ENCODE data around the gene PODXL.

DNA sequence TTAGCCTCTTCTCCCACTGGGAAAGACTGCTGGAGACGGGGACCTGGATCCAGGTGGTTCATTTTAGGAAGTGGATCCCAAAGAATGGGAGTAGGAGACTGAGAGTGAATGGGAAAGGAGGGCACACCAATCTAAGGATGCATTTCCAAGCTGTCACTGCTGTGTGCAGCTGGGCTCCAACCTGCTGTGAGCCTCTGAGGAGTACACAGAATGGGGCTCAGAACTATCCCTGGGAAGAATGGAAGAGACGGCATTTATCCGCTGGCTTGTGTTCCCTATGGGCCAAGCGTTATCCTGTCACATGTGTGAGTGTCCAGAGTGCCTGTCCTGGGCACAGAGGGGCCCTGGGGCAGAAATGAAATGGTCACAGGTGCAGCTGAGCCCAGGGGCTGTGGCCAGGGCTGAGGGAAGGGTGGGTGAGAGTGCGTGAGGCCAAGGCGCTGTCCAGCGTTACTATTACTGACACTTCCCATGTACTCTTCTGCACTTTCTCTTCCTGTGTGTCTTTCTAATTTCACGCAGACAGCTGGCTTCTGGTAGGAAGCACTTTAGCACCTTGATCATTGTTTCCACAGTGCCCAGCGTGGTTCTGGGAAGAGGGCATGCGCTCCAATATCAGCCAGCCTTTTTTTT is 35.4 kb upstream of the PODXL start:
- TF ChIP-seq, protein P1, sequence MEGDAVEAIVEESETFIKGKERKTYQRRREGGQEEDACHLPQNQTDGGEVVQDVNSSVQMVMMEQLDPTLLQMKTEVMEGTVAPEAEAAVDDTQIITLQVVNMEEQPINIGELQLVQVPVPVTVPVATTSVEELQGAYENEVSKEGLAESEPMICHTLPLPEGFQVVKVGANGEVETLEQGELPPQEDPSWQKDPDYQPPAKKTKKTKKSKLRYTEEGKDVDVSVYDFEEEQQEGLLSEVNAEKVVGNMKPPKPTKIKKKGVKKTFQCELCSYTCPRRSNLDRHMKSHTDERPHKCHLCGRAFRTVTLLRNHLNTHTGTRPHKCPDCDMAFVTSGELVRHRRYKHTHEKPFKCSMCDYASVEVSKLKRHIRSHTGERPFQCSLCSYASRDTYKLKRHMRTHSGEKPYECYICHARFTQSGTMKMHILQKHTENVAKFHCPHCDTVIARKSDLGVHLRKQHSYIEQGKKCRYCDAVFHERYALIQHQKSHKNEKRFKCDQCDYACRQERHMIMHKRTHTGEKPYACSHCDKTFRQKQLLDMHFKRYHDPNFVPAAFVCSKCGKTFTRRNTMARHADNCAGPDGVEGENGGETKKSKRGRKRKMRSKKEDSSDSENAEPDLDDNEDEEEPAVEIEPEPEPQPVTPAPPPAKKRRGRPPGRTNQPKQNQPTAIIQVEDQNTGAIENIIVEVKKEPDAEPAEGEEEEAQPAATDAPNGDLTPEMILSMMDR (IDR thresholded peaks at IDR 0.05; ENCODE audit: poor library complexity, severe bottlenecking), result no peak
- no peak for TF ChIP-seq EP300 (conservative IDR thresholded peaks at IDR 0.05; ENCODE audit: poor library complexity, severe bottlenecking)

All from neural cell (in vitro differentiated cells).